Dedifferentiated amniotic fluid mesenchymal stem cell (primary cell): ENCODE results near the gene PDIA3.
"Not testable (repeated sequence)": the region's sequence is repeated elsewhere in the genome, so short reads cannot be mapped to it uniquely, and the experiment has no call there.

Experiments
- DNase-seq: peaks from one replicate; pipeline ENCODE4 v3.0.0-alpha.2; 2016; ENCODE audit errors: extremely low spot score

PDIA3 gene

GRCh38 chr15:43776718-43777266 lies 30.6 kb downstream of the PDIA3 start, which contains the start of gene ELL3:
TSS of gene ELL3 (minus strand) at chr15:43776966. CDS start at chr15:43776901, 65 bp downstream.
- peak; percentile 47 for DNase-seq

GRCh38 chr15:43777267-43777914 lies 31.2 kb downstream of the PDIA3 start:
- peak; percentile 62 for DNase-seq

GRCh38 chr15:43779016-43779415 lies 32.8 kb downstream of the PDIA3 start:
- DNase-seq, result no peak

- no peak for DNase-seq
Observed at GRCh38 chr15:43789409-43789808, 43.2 kb downstream of the PDIA3 start.

- peak; percentile 99 for DNase-seq
Observed at GRCh38 chr15:43791993-43792760, 45.9 kb downstream of the PDIA3 start, which contains the start of gene SERF2. TSS of gene SERF2 (plus strand) at chr15:43792320. CDS start at chr15:43792377, 57 bp downstream.

- no peak for DNase-seq
Observed at GRCh38 chr15:43792761-43793476, 46.7 kb downstream of the PDIA3 start.

GRCh38 chr15:43793647-43794046 lies 47.4 kb downstream of the PDIA3 start:
- DNase-seq, result no peak

GRCh38 chr15:43794269-43795037 lies 48.2 kb downstream of the PDIA3 start:
- DNase-seq, result no peak

GRCh38 chr15:43795197-43795596 lies 49.0 kb downstream of the PDIA3 start:
- no peak for DNase-seq

- DNase-seq, result no peak
Observed at GRCh38 chr15:43795997-43796396, 49.8 kb downstream of the PDIA3 start.

GRCh38 chr15:43796566-43796965 lies 50.3 kb downstream of the PDIA3 start:
- no peak for DNase-seq

GRCh38 chr15:43799209-43799944 lies 53.1 kb downstream of the PDIA3 start:
- DNase-seq, result no peak

GRCh38 chr15:43799945-43800285 lies 53.7 kb downstream of the PDIA3 start, which contains the start of gene SERINC4:
TSS of gene SERINC4 (minus strand) at chr15:43800220. CDS start at chr15:43799986, 234 bp downstream.
- DNase-seq, result no peak

GRCh38 chr15:43800286-43801141 lies 54.3 kb downstream of the PDIA3 start, which contains the start of gene HYPK:
TSS of gene HYPK (plus strand) at chr15:43800599. CDS start at chr15:43800623, 24 bp downstream.
- DNase-seq, result peak; percentile 83

- DNase-seq, result not testable (repeated sequence)
Observed at GRCh38 chr15:43802676-43803075, 56.4 kb downstream of the PDIA3 start.

- DNase-seq, result no peak
Observed at GRCh38 chr15:43808435-43808950, 62.3 kb downstream of the PDIA3 start.

GRCh38 chr15:43808960-43809678 lies 62.9 kb downstream of the PDIA3 start:
- DNase-seq, result no peak

GRCh38 chr15:43815064-43815463 lies 68.8 kb downstream of the PDIA3 start:
- DNase-seq, result not testable (repeated sequence)

- no peak for DNase-seq
Observed at GRCh38 chr15:43821505-43821904, 75.3 kb downstream of the PDIA3 start.
